HepG2 (cell line): ENCODE data around the gene CENPB. TPM values are rescaled to one million over a fixed set of nuclear protein-coding genes. Genes with fewer than 3 reads are reported as not detected.

Experiments used
- CSRNP1 ChIP-seq: sonication (generic); formaldehyde crosslinking; IDR thresholded peaks from 2 replicates; pipeline ENCODE4 v1.8.1; 2023; ENCODE audit warnings: mild to moderate bottlenecking, missing genetic modification reagents
- DNMT3B ChIP-seq: conservative IDR thresholded peaks from 2 replicates; pipeline ENCODE4 v1.6.1; 2016; ENCODE audit warnings: missing biosample characterization, control low read depth
- DZIP1 ChIP-seq: sonication (generic); formaldehyde crosslinking; IDR thresholded peaks from 2 replicates; pipeline ENCODE4 v1.5.0; 2020; ENCODE audit warnings: mild to moderate bottlenecking, missing genetic modification reagents
- HIC2 ChIP-seq: sonication (generic); formaldehyde crosslinking; IDR thresholded peaks from 2 replicates; pipeline ENCODE4 v1.9.0; 2022; ENCODE audit warnings: low read depth, missing genetic modification reagents
- HOMEZ ChIP-seq: IDR thresholded peaks from 2 replicates; pipeline ENCODE4 v1.6.1; 2016; ENCODE audit warnings: low read depth
- HOXA3 ChIP-seq: sonication (generic); formaldehyde crosslinking; IDR thresholded peaks from 2 replicates; pipeline ENCODE4 v1.5.0; 2020; ENCODE audit warnings: missing genetic modification reagents
- KLF12 ChIP-seq: sonication (generic); formaldehyde crosslinking; IDR thresholded peaks from 2 replicates; pipeline ENCODE4 v1.4.0; 2020; ENCODE audit warnings: missing genetic modification reagents, borderline replicate concordance
- RAD21 ChIP-seq: fragments of 450-650 bp; formaldehyde crosslinking; IDR thresholded peaks from 2 replicates; pipeline ENCODE4 v1.5.0; 2020; ENCODE audit warnings: mild to moderate bottlenecking
- ZBTB1 ChIP-seq: sonication (generic); formaldehyde crosslinking; IDR thresholded peaks from 2 replicates; pipeline ENCODE4 v1.4.0; 2020; ENCODE audit warnings: missing genetic modification reagents, borderline replicate concordance
- ZNF274 ChIP-seq: sonication (generic); formaldehyde crosslinking; IDR thresholded peaks from 2 replicates; pipeline ENCODE4 v1.5.1; 2020; ENCODE audit warnings: mild to moderate bottlenecking, missing genetic modification reagents
- ZNF281 ChIP-seq: sonication (generic); formaldehyde crosslinking; IDR thresholded peaks from 2 replicates; pipeline ENCODE4 v1.4.0; 2020; ENCODE audit warnings: missing genetic modification reagents, borderline replicate concordance
- ZNF543 ChIP-seq: sonication (generic); formaldehyde crosslinking; IDR thresholded peaks from 2 replicates; pipeline ENCODE4 v1.4.0; 2020; ENCODE audit warnings: mild to moderate bottlenecking, missing genetic modification reagents
- ZNF589 ChIP-seq: sonication (generic); formaldehyde crosslinking; conservative IDR thresholded peaks from 2 replicates; pipeline ENCODE4 v1.8.0; 2022; ENCODE audit warnings: mild to moderate bottlenecking, moderate library complexity, missing genetic modification reagents
- ZNF75D ChIP-seq: sonication (generic); formaldehyde crosslinking; IDR thresholded peaks from 2 replicates; pipeline ENCODE4 v1.8.1; 2023; ENCODE audit warnings: missing genetic modification reagents, mild to moderate bottlenecking, borderline replicate concordance
- polyA plus RNA-seq, 8 experiments: library from polyadenylated mRNA; depleted of rRNA in 3 of 8; stranded (reverse) in 7 of 8; unstranded in 1 of 8; fragments of >200 nt; fragmentation: Illumina TruSeq in 4 of 8; extraction: Trizol in 4 of 8; gene quantifications; 2 replicates each; pipeline versions ENCODE4 v1.2.1 to v1.2.3, GENCODE V29; 2011 to 2016; ENCODE audit warnings: low read depth in 4 of 8, missing spikeins in 1 of 8, mixed read lengths in 1 of 8; ENCODE audit not compliant: insufficient read depth in 1 of 8
- total RNA-seq, 5 experiments: library from RNA; depleted of rRNA; stranded (reverse); fragments of >200 nt; fragmentation: Illumina TruSeq; extraction: Trizol; gene quantifications; 2 replicates each; pipeline ENCODE4 v1.2.3, GENCODE V29; 2016; ENCODE audit warnings: low read depth in 1 of 5

CENPB gene
- total and polyA plus RNA-seq, 2 of the 13 experiments (the other 11 are each of a cell fraction or from before 2014, with no cell fraction given) = 10.4 to 54.5 TPM

GRCh38 chr20:3767427-3768341, 18.9 kb downstream of the CENPB start, which contains the start of gene ADISSP (continued):
- TF ChIP-seq DNMT3B (CRISPR knock-in tag) (no peak), ZNF274 (CRISPR knock-in tag) (peak; percentile 89; the same call in 1 of the 2 replicates), HOXA3 (CRISPR knock-in tag) (peak; percentile 86), DZIP1 (CRISPR knock-in tag) (peak; percentile 60), ZNF281 (CRISPR knock-in tag) (peak; percentile 9; the same call in 1 of the 2 replicates), ZBTB1 (CRISPR knock-in tag) (no peak; the same call in 1 of the 2 replicates), ZNF589 (CRISPR knock-in tag) (no peak), CSRNP1 (peak; percentile 99), RAD21 (CRISPR knock-in tag) (peak; percentile 23), HIC2 (CRISPR knock-in tag) (peak; percentile 35; the same call in 1 of the 2 replicates), ZNF75D (CRISPR knock-in tag) (no peak), KLF12 (CRISPR knock-in tag) (peak; percentile 86; the same call in 1 of the 2 replicates), ZNF543 (CRISPR knock-in tag) (peak; percentile 96), HOMEZ (CRISPR knock-in tag) (peak; percentile 60; the same call in 1 of the 2 replicates)
